ENCODE results near the gene CNKSR3.

The CNKSR3 gene

GRCh38 chr6:154458565-154459470, 51.7 kb downstream of the CNKSR3 start:
- FAIRE-seq: no peak
- no peak for DNase-seq (ENCODE audit: low spot score)

GRCh38 chr6:154457881-154458284, 52.6 kb downstream of the CNKSR3 start:
- DNase-seq (ENCODE audit: low spot score): no peak

DNA sequence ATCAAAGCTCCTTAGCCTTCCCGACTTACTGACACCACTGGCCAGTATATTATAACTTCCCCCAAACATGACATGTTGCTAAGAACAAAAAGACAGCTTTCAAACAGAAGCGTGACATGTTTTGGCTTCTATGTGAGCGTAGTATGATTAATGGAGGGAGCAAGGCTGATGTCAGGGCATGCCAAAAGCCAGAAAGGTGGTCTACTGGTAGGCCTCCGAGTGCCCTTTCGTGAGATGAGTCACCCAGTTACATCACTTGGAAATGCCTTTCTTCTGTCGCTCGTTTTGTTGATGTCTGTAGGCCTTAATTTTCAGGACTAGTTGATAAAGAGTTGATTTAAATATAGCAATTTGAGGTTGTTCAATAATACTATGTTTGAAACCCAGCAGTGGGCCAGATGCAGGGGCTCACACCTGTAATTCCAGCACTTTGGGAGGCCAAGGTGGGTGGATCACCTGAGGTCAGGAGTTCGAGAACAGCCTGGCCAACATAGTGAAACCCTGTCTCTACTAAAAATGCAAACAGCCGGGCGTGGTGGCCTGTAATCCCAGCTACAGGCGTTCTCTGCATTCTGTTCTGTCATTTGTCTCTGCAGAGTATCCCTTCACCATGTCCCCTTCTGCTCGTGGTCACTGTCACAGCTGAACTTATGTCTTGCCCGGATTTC, 53.3 kb downstream of the CNKSR3 start:
- DNase-seq (ENCODE audit: low spot score) (peak; percentile 79), FAIRE-seq (peak; percentile 23)

More at GRCh38 chr6:154457881-154458284, 52.6 kb downstream of the CNKSR3 start:
- FAIRE-seq: no peak

DNA sequence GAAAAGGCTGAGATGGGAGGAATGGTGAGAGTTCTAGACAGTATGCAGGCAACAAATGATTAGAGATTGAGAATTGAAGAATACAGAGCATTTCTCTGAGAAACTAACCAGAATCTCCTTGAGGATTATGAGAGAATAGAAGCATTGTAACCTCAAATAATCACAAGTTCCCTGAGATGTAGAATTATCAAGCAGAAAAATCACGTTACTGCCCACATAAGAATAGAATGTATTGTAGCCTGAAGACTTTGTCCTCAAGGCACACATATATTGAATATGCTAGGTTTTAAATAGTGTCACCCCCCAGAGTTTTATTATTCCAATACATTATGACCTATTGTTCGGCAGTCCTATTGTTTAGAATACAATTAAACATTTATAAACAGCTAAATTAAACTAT, 57.2 kb downstream of the CNKSR3 start:
- FAIRE-seq: no peak
- DNase-seq (ENCODE audit: low spot score): no peak

DNA sequence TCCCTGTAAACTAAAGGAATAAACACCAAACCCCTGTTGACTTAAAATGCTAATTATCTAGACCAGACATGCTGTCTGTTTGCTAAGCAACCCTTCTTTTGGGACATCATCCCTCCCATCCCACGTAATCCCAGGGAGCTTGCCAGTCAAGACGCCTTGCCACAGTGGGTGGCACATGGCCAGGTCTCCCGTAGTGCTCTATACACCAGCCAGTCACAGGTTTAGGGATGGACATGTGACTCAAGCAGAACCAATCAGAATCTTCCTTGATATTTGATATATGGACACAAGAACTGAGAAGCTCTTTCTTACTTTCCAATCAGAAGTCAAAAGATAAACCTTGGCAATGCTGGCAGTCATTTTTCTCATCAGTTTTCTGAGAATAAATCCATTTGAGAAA, 60.0 kb downstream of the CNKSR3 start:
- FAIRE-seq (no peak), DNase-seq (ENCODE audit: low spot score) (no peak)

DNA sequence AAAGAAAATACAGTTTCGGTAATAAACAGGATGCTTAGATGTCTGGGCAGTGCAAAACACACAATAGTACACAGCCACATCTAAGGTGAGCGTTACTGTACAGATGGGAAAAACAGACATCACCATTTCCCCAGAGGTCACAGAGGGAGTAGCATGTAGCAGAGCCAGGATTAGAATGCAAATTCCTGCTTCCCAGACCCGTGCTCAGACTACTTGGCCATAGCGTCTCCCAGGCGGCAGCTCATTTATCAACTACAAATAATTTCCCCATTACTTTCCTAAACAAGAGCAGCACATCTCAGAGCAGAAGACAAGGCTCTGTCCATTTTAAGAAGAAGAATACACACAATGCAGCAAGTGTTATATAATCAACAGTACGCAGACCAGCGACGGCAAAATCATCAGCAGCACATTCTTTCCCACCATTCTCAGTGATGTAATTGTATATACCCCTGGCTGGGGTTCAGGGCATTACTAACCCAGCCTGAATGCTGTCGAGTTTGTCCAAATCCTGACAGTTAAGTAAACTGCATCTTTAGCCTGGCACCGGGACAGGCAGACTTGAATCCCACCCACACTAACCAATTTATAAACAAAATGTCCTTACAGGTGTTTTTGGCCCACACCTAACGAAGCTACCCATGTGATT, 61.9 kb downstream of the CNKSR3 start:
- FAIRE-seq (no peak), DNase-seq (ENCODE audit: low spot score) (peak; percentile 76)

GRCh38 chr6:154447954-154448353, 62.5 kb downstream of the CNKSR3 start:
- DNase-seq (ENCODE audit: low spot score) (no peak), FAIRE-seq (no peak)

GRCh38 chr6:154446984-154447383, 63.5 kb downstream of the CNKSR3 start:
- no peak for DNase-seq (ENCODE audit: low spot score)
- FAIRE-seq: no peak

DNA sequence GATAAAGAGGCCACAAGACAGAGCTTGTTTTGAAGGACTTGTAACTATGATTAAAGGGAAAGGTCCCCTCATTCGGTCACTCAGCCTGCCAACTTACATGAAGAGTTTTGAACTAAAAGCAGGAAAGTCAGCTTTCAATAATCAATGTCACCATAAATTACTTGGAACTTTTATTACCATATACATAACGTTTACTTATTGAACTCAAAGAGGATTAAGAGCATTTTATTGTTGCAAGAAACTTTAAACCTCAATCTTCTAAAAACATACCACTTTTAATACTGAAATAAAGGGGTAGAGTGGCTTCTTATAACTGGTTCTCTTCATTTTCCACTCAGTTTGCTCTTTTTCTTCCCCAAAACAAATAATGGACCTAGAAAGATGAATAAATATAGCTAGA, 65.1 kb downstream of the CNKSR3 start:
- no peak for FAIRE-seq
- no peak for DNase-seq (ENCODE audit: low spot score)

DNA sequence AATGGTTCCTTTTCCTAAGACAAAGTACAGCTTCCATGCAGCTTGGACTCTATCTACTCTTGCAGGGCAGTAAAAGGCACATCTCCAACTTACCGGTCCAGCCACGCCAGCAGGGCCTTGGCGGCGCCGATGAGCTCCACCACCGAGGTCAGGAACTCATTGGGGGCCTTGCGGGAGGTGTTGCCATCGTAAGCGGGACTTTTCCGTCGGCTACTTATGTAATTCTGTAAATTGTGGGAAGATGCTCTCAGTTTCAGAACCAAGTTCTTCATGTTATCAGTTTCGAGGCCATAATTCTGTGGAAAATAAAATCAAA, 68.5 kb downstream of the CNKSR3 start:
- FAIRE-seq (no peak), DNase-seq (ENCODE audit: low spot score) (no peak)

GRCh38 chr6:154440422-154441043, 70.0 kb downstream of the CNKSR3 start:
- no peak for FAIRE-seq

DNA sequence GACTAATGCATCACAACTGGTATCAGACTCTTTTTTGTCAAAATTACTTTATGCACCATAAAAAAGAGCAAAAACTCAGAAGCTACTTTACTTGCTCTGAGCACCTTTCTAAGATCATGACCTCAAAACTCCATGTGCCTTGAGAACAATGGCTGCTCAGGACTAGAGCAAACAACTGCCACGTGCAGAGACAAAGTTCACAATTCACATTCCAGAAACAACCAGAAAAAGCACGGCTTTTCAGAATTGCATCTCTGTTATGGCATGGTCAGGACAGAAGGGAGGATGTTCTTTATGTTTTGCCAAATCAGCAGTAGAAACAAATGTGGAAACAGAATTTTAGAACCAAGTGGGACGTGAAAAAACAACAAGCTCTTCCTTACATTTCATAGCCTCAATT, 70.5 kb downstream of the CNKSR3 start:
- FAIRE-seq (no peak), DNase-seq (ENCODE audit: low spot score) (no peak)

More at GRCh38 chr6:154440422-154441043, 70.0 kb downstream of the CNKSR3 start:
- no peak for DNase-seq (ENCODE audit: low spot score)

DNA sequence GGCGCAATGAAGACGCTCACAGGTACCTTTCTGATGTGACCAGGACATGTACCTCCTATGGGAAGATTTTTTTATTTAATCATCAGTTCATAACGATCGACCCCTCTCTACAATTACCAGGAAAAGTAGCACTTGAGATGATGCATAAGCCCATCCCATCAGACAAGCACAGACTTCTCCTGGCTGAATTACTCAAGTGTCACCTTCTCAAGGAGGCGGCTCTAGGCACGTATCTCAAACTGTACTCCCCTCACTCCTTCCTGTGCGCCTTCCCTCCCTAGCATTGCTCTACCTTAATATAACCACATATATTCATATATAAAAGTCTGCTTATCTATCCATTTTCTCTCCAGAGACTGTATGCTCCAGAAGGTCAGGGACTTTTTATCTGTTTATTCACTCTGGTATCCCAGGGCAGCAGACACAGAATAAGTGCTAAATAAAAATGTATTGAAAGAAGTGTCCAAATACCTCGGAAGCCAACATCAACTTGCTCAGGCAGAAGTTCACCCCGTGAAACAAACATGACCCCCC, 71.5 kb downstream of the CNKSR3 start:
- FAIRE-seq (no peak), DNase-seq (ENCODE audit: low spot score) (no peak)

DNA sequence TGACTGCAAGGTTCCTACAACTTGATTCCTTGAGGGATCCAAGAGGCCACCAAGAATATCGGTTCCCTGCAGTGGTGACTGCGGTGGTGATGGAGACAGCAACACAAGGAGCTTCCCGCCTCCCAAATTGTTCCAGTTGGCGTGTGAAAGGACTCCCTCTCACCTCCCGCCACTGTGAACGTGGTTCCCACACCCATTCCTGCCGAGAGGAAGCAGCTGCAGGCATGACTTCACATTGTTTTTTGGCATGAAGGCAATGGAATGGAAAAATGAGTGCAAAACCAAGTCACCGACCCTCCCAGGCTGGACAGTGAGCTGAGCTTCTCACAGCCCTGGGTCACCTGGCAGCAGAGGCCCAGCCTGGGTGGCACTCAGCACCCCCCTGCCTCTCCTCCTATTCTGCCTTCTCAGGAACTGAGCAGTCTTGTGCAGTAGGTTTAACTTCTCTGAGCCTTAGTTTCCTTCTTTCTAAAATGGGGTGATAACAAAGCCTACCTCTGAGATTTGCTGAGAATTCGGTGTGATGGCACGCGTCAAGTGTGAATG, 75.0 kb downstream of the CNKSR3 start:
- DNase-seq (ENCODE audit: low spot score) (no peak), FAIRE-seq (no peak)

GRCh38 chr6:154434662-154435061, 75.8 kb downstream of the CNKSR3 start:
- FAIRE-seq (no peak), DNase-seq (ENCODE audit: low spot score) (no peak)

DNA sequence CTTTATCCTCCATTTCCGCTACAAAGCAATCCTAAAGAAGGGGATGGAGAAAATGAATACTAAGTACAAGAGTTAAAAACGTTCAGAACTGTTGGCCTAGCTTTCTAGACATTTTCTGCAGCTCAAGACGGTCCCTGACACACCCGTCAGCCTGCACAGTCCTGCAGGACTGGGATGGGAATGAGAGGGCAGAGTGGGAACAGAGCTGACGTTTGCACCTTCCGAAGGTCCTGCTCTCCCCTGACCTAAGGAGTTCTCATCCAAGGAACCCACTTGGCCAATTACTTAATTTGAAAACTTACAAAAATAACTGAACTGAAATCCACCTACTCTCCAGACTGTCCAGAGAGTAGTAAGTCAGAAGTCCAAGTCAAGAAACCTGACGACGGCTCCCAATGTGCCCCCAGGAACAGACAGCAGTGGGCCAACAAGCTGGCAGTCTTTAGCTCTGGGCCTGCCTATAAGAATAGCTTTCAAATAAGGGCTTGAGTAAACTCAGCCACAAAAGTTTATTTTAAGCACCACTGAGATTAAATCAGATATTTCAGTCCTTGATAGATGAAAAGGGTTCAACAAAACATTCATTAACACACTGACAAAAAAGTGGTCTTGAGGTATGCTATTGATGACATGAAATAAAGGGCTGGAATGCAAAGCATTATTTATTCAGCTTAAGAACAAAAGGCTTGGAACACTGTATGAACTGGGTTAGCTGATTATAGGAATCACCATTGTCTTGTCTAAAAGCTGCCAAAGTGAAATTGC, 76.8 kb downstream of the CNKSR3 start:
- DNase-seq (ENCODE audit: low spot score): no peak
- FAIRE-seq: no peak

GRCh38 chr6:154432533-154433476, 77.7 kb downstream of the CNKSR3 start:
- DNase-seq (ENCODE audit: low spot score) (no peak), FAIRE-seq (no peak)

- DNase-seq (ENCODE audit: low spot score): no peak
- FAIRE-seq: no peak
Measured at GRCh38 chr6:154430481-154430919, 80.0 kb downstream of the CNKSR3 start.

DNA sequence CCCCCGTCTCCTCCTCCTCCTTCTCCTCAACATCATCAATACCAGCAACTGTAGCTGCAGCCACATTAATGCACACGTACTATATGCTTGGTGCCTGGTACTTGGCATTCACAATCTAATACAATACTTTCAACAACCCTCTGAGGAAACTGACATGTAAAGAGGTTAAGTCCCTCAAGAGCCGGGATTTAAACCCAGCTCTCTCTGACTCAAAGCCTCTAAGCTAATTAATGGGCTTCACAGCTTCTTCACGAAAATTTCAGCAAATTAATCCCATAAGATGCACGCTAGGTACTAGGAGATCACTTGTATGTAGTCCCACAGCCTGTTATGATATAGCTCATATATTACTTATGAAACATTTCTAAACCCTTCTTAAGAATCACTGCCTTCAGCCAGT, 80.8 kb downstream of the CNKSR3 start:
- FAIRE-seq (no peak), DNase-seq (ENCODE audit: low spot score) (no peak)
